GM12875 (cell line): ENCODE results near the gene VPS41.

Experiments
- H3K4me3 ChIP-seq: one replicate; pipeline ENCODE4 v1.5.1; 2011; ENCODE audit warnings: low read depth, low read length, control low read depth
- CTCF ChIP-seq: IDR thresholded peaks from 2 replicates; pipeline ENCODE4 v1.5.1; 2011; ENCODE audit warnings: low read depth, mild to moderate bottlenecking, control low read depth, inconsistent platforms, low read length, moderate library complexity, borderline replicate concordance; ENCODE audit not compliant: insufficient read depth

Gene VPS41

GRCh38 chr7:38889872-38890432, 19.0 kb downstream of the VPS41 start:
- no peak for TF ChIP-seq CTCF

GRCh38 chr7:38889079-38889478, 19.9 kb downstream of the VPS41 start:
- TF ChIP-seq CTCF, result no peak
- H3K4me3 ChIP-seq, result no peak overlapping the region

More at GRCh38 chr7:38889872-38890432, 19.0 kb downstream of the VPS41 start:
- no peak overlapping the region for H3K4me3 ChIP-seq

- H3K4me3 ChIP-seq, result no peak overlapping the region
- no peak for TF ChIP-seq CTCF
Measured at GRCh38 chr7:38886265-38886664, 22.7 kb downstream of the VPS41 start.

- no peak overlapping the region for H3K4me3 ChIP-seq
- no peak for TF ChIP-seq CTCF
Measured at GRCh38 chr7:38883706-38884105, 25.3 kb downstream of the VPS41 start.

- TF ChIP-seq CTCF, result no peak
Measured at GRCh38 chr7:38881947-38882684, 26.9 kb downstream of the VPS41 start.

GRCh38 chr7:38881015-38881414, 28.0 kb downstream of the VPS41 start:
- no peak overlapping the region for H3K4me3 ChIP-seq
- TF ChIP-seq CTCF, result no peak

More at GRCh38 chr7:38881947-38882684, 26.9 kb downstream of the VPS41 start:
- no peak overlapping the region for H3K4me3 ChIP-seq

GRCh38 chr7:38880454-38880853, 28.5 kb downstream of the VPS41 start:
- no peak for TF ChIP-seq CTCF
- H3K4me3 ChIP-seq, result no peak overlapping the region
